Tibial nerve (tissue), 4 donors: Measurements from ENCODE around the gene PTPA. TPM values are rescaled to one million over a fixed set of nuclear protein-coding genes. Genes with fewer than 3 reads are reported as not detected.

ENCODE experiments used
- DNase-seq, 2 donors: peaks; one replicate each; pipeline ENCODE4 v3.0.0-alpha.2; 2019; ENCODE audit warnings: low spot score in 2 of 2
- H3K27ac ChIP-seq, 4 donors: fragments of 200-600 bp; sonication (generic) in 3 of 4; one replicate each; pipeline ENCODE4 v1.5.1; 2017 to 2019; ENCODE audit warnings: mild to moderate bottlenecking in 1 of 4
- H3K27me3 ChIP-seq, 2 donors: fragments of 200-600 bp; sonication (generic) in 1 of 2; one replicate each; pipeline versions ENCODE4 v1.5.1 to v1.6.0; 2017 to 2019
- H3K36me3 ChIP-seq, 3 donors: fragments of 200-600 bp; sonication (generic); one replicate each; pipeline ENCODE4 v1.5.1; 2018 to 2019
- H3K4me1 ChIP-seq, 4 donors: fragments of 200-600 bp; sonication (generic) in 3 of 4; one replicate each; pipeline ENCODE4 v1.5.1; 2017 to 2019
- H3K4me3 ChIP-seq, 4 donors: fragments of 200-600 bp; sonication (generic) in 3 of 4; one replicate each; pipeline ENCODE4 v1.5.1; 2017 to 2019; ENCODE audit warnings: mild to moderate bottlenecking in 1 of 4, moderate library complexity in 1 of 4
- H3K9me3 ChIP-seq, 4 donors: fragments of 200-600 bp; sonication (generic) in 3 of 4; one replicate each; pipeline ENCODE4 v1.5.1; 2017 to 2019
- CTCF ChIP-seq, 5 experiments: fragments of 200-600 bp in 3 of 5; fragments of 450-650 bp in 2 of 5; sonication (generic) in 3 of 5; IDR thresholded peaks; one replicate each; pipeline ENCODE4 v1.5.1; 2016 to 2019; ENCODE audit warnings: antibody characterized with exemption in 5 of 5, mild to moderate bottlenecking in 3 of 5, moderate library complexity in 2 of 5
- EP300 ChIP-seq, 2 donors: sonication (generic); formaldehyde crosslinking; IDR thresholded peaks; one replicate each; pipeline ENCODE4 v1.6.1; 2017; ENCODE audit warnings: antibody characterized with exemption in 2 of 2, mild to moderate bottlenecking in 1 of 2
- POLR2A ChIP-seq, 2 donors: fragments of 450-650 bp; IDR thresholded peaks; one replicate each; pipeline ENCODE4 v1.6.1; 2017; ENCODE audit warnings: antibody characterized with exemption in 2 of 2, mild to moderate bottlenecking in 2 of 2, moderate library complexity in 2 of 2
- WGBS, 2 donors: methylation state at CpG; one replicate each; pipeline ENCODE4 v1.1.5; 2018; 5-methylcytosine and 5-hydroxymethylcytosine counted together
- total RNA-seq, 4 donors: library from RNA; depleted of rRNA; stranded (reverse); fragments of >200 nt; gene quantifications; one replicate each; pipeline ENCODE4 v1.1.0, GENCODE V29; 2016

Gene PTPA
- total RNA-seq, 4 donors from 2014 or later = 38.0 to 50.1 (median 44.0) TPM

- WGBS, 2 donors = 1% methylated on average over 47 of the region's 47 CpGs
- Histone ChIP-seq H3K27ac (peak overlapping the region; percentile 93 to 99 (median 98)), H3K4me3 (peak overlapping the region; percentile 74 to 92 (median 86)), H3K27me3 (no peaks in the 10 kb centered on the region), H3K9me3 (no peaks in the 10 kb centered on the region), H3K36me3 (no peaks in the 10 kb centered on the region), H3K4me1 (peaks cover 0 to 35% (median 21%) of the 10 kb centered on the region in 4 donors)
- TF ChIP-seq EP300 (IDR thresholded peaks at IDR 0.05) (peak; percentile 64 to 94), CTCF (IDR thresholded peaks at IDR 0.05) (peak in 1 of 5 experiments; percentile 24), POLR2A (IDR thresholded peaks at IDR 0.05) (peak; percentile 66 to 69)
- peak; percentile 78 to 85 for DNase-seq
Observed at GRCh38 chr9:129175825-129176633, 64.8 kb downstream of the PTPA start.

DNA sequence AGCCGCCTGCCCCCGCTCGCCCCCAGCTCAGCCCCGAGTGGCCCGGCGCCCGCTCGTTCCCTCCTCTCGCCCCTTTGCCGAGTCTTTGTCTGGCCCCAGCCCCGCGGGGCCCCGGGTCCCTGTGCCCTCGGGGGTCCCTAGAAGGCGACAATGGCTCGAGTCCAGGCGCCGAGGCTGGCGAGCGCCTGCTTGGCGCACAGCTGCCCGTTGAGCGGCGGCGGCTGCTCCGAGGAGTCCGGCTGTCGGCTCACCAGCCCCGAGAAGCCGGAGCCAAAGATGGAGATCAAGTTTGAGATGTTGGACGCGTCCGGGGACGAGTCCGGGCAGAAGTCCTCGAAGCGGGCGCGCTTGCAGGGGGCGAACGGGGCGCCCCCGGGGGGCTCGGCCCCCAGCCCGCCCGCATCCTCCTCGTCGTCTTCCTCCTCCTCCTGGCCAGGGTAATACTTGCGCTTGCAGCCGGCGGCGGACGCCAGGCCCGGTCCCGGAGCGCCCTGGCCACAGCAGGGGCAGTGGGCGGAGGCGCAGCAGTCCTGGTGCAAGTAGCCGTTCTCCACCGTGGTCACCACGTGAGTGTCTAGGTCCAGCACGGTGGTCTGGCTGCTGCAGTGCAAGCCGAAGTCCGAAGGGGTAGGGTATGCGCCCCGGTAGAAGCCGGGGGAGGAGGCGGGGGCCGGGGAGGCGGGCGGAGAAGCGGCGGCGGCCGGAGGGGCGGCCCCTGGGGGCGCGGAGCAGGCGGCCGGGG is 65.7 kb downstream of the PTPA start:
- H3K9me3 ChIP-seq = no peaks in the 10 kb centered on the region
- peak overlapping the region; percentile 93 to 99 (median 98) for H3K27ac ChIP-seq
- peaks cover 0 to 35% (median 21%) of the 10 kb centered on the region in 4 donors for H3K4me1 ChIP-seq
- TF ChIP-seq CTCF (IDR thresholded peaks at IDR 0.05) (peak in 1 of 5 experiments; percentile 22), EP300 (IDR thresholded peaks at IDR 0.05) (peak in 1 of 2 donors; percentile 54), POLR2A (IDR thresholded peaks at IDR 0.05) (no peak)
- H3K36me3 ChIP-seq = no peaks in the 10 kb centered on the region
- WGBS, 2 donors = 0% methylated on average over 30 to 39 of the region's 80 CpGs
- no peak for DNase-seq
- peak overlapping the region; percentile 74 to 92 (median 86) for H3K4me3 ChIP-seq
- no peaks in the 10 kb centered on the region for H3K27me3 ChIP-seq

DNA sequence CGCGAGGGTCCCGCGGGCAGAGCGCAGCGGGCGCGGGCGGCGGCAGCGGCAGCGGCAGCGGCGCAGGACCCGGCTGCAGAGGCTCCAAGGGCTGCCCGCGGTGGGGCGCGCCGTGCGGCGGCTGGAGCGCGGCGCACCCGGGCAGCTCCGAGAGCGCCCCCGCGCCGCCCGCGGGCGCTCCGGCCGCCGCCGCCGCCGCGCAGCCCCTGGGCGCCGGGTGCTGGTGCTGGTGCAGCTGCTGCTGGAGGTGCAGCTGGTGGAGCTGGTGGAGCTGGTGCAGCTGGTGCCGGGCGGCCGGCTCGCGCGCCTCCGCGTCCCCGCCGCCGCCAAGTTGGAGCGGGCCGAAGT is 66.2 kb downstream of the PTPA start:
- Histone ChIP-seq H3K9me3 (no peaks in the 10 kb centered on the region), H3K36me3 (no peaks in the 10 kb centered on the region), H3K4me1 (peaks cover 0 to 37% (median 21%) of the 10 kb centered on the region in 4 donors), H3K27ac (peak overlapping the region; percentile 78 to 98 (median 86)), H3K27me3 (no peaks in the 10 kb centered on the region), H3K4me3 (peak overlapping the region; percentile 59 to 88 (median 80))
- DNase-seq = no peak
- TF ChIP-seq CTCF (IDR thresholded peaks at IDR 0.05) (no peak), EP300 (IDR thresholded peaks at IDR 0.05) (no peak)
- 2% methylated on average over 18 of the region's 56 CpGs; no CpG with 5 or more reads in 1 of the 2 donors for WGBS, 2 donors

DNA sequence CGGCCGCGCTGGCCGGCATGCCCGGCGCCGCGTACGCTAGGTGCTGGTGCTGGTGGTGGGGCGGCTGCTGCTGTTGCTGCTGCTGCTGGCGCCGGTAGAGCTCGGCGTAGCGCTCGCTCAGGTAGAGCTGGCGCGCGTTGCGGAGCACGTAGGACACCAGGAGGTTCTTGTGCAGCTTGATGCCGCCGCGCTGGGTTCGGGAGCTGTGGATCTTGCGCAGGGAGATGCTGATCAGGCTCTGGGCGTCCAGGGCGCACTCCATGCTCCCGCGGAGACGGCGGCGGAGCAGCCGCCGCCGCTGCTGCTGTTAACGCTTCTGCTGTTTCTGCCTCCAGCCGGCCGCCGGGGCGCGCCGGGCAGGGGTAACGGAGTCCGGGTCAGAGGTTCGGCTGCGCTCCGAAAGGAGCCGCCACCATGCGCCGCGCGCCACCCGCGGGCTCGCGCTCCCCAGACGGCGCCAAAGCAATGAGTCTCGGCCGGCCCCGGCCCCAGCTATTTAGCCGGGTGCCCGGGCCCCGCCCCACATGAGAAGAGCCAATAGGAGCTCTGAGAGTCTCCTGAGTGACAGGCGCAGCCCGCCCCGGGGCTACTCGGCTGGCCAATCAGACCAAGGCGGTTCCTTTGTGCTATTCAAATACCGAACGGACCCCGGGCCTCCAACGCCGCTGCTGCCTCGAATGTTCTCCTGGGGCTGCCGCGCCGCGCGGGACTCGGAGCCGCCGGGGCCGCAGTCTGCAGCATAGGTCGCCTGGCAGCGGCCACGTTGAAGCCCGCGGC is 66.8 kb downstream of the PTPA start, which contains the start of gene IER5L:
TSS of gene IER5L (minus strand) at position 471 of the 777 bp plus-strand sequence. CDS start at position 262, 209 bp downstream.
- Histone ChIP-seq H3K36me3 (no peaks in the 10 kb centered on the region), H3K4me3 (peak within 1 kb of the TSS; percentile 74 to 92 (median 86)), H3K4me1 (peaks cover 0 to 36% (median 20%) of the 10 kb centered on the region in 4 donors), H3K9me3 (no peaks in the 10 kb centered on the region), H3K27ac (peak within 1 kb of the TSS; percentile 93 to 99 (median 98)), H3K27me3 (no peaks in the 10 kb centered on the region)
- DNase-seq = peak; percentile 93
- TF ChIP-seq EP300 (IDR thresholded peaks at IDR 0.05) (peak; percentile 22 to 100), POLR2A (IDR thresholded peaks at IDR 0.05) (peak; percentile 89 to 97), CTCF (IDR thresholded peaks at IDR 0.05) (peak in 2 of 5 experiments; percentile 30 to 50)
- 0 to 1% methylated on average over 60 to 67 of the region's 90 CpGs for WGBS, 2 donors
